CD4-positive, alpha-beta memory T cell (primary cell): Measurements from ENCODE around the gene SLF2. TPM values are rescaled to one million over a fixed set of nuclear protein-coding genes. Genes with fewer than 3 reads are reported as not detected.

Source experiments
- CTCF ChIA-PET: fragments of 350-600 bp; sonication (Branson Sonifier 250); formaldehyde crosslinking; loops from one replicate; lab custom pipeline; 2021; ENCODE audit warnings: inconsistent platforms; ENCODE audit not compliant: partially characterized antibody; lab: Charles Lee
- POLR2A ChIA-PET: fragments of 350-600 bp; sonication (Branson Sonifier 250); formaldehyde crosslinking; loops from one replicate; lab custom pipeline; 2021; ENCODE audit not compliant: partially characterized antibody; lab: Charles Lee
- DNase-seq, 5 donors: peaks; one replicate each; pipeline versions ENCODE4 v3.0.0 to v3.0.0-alpha.2; 2020 to 2022; ENCODE audit warnings: mixed read lengths in 1 of 5
- H3K27ac ChIP-seq: one replicate; pipeline ENCODE4 v1.7.0; 2013; ENCODE audit warnings: low read depth, low read length
- H3K27me3 ChIP-seq: 2 replicates; pipeline ENCODE4 v1.7.0; 2013; ENCODE audit warnings: mild to moderate bottlenecking, low read length, moderate library complexity; ENCODE audit not compliant: insufficient read depth
- H3K36me3 ChIP-seq: 2 replicates; pipeline ENCODE4 v1.7.0; 2013; ENCODE audit warnings: mild to moderate bottlenecking, low read length, moderate library complexity; ENCODE audit not compliant: insufficient read depth
- H3K4me1 ChIP-seq: 2 replicates; pipeline ENCODE4 v1.7.0; 2013; ENCODE audit warnings: mild to moderate bottlenecking, low read length, moderate library complexity; ENCODE audit not compliant: insufficient read depth
- H3K4me3 ChIP-seq, 2 donors: one replicate each; pipeline ENCODE4 v1.7.0; 2013; ENCODE audit warnings: low read length in 2 of 2, mild to moderate bottlenecking in 1 of 2
- H3K9me3 ChIP-seq, 2 donors: one replicate each; pipeline ENCODE4 v1.7.0; 2013; ENCODE audit warnings: low read length in 2 of 2, control low read depth in 1 of 2; ENCODE audit not compliant: control insufficient read depth in 1 of 2
- H3K27ac Mint-ChIP-seq, 7 donors: one replicate each; pipeline ENCODE4 v1.8.0; 2020 to 2021; ENCODE audit warnings: mixed read lengths in 7 of 7, mild to moderate bottlenecking in 6 of 7, inconsistent platforms in 3 of 7, moderate library complexity in 3 of 7
- H3K27me3 Mint-ChIP-seq, 2 donors: one replicate each; pipeline ENCODE4 v1.8.0; 2020 to 2021; ENCODE audit warnings: mixed read lengths in 2 of 2
- H3K36me3 Mint-ChIP-seq, 2 donors: one replicate each; pipeline ENCODE4 v1.8.0; 2020 to 2021; ENCODE audit warnings: mixed read lengths in 2 of 2, inconsistent platforms in 1 of 2, mild to moderate bottlenecking in 1 of 2
- H3K4me1 Mint-ChIP-seq, 4 donors: one replicate each; pipeline ENCODE4 v1.8.0; 2020 to 2021; ENCODE audit warnings: mixed read lengths in 4 of 4, mild to moderate bottlenecking in 1 of 4
- H3K4me3 Mint-ChIP-seq, 8 donors: one replicate each; pipeline ENCODE4 v1.8.0; 2020 to 2021; ENCODE audit warnings: mixed read lengths in 8 of 8, mild to moderate bottlenecking in 7 of 8, moderate library complexity in 6 of 8, inconsistent platforms in 3 of 8
- H3K9me3 Mint-ChIP-seq, 8 donors: one replicate each; pipeline ENCODE4 v1.8.0; 2020 to 2021; ENCODE audit warnings: mixed read lengths in 8 of 8, mild to moderate bottlenecking in 5 of 8, inconsistent platforms in 3 of 8, moderate library complexity in 1 of 8
- intact Hi-C: fragments of 100-400 bp; cut with micrococcal nuclease; formaldehyde crosslinking; loops from one replicate; pipeline ENCODE4 v1.15.1; 2023
- polyA plus RNA-seq, 2 donors: library from polyadenylated mRNA; unstranded; fragments of 300-500 nt; fragmentation: Illumina TruSeq; gene quantifications; one replicate each; pipeline ENCODE4 v1.2.3, GENCODE V29; 2021
- total RNA-seq, 2 experiments: library from RNA; stranded (reverse); gene quantifications; one replicate each; pipeline ENCODE4 v1.2.3, GENCODE V29; 2021

Gene SLF2
- total and polyA plus RNA-seq, 4 experiments from 2014 or later: 5.9 to 49.3 (median 32.3) TPM

GRCh38 chr10:100886521-100886920, 26.2 kb upstream of the SLF2 start:
- Histone ChIP-seq H3K4me3 (no peak overlapping the region), H3K9me3 (no peaks in the 10 kb centered on the region), H3K4me1 (no peaks in the 10 kb centered on the region), H3K36me3 (no peaks in the 10 kb centered on the region), H3K27me3 (no peaks in the 10 kb centered on the region), H3K27ac (no peak overlapping the region)
- Mint-ChIP-seq H3K4me1 (no peaks in the 10 kb centered on the region), H3K4me3 (no peak overlapping the region), H3K27me3 (peaks cover 8 to 24% of the 10 kb centered on the region in 2 donors), H3K9me3 (no peaks in the 10 kb centered on the region), H3K36me3 (no peaks in the 10 kb centered on the region), H3K27ac (no peak overlapping the region)
- DNase-seq: no peak
- CTCF ChIA-PET: no interaction called here
- intact Hi-C loops: no loop called here
- POLR2A ChIA-PET: no interaction called here

DNA sequence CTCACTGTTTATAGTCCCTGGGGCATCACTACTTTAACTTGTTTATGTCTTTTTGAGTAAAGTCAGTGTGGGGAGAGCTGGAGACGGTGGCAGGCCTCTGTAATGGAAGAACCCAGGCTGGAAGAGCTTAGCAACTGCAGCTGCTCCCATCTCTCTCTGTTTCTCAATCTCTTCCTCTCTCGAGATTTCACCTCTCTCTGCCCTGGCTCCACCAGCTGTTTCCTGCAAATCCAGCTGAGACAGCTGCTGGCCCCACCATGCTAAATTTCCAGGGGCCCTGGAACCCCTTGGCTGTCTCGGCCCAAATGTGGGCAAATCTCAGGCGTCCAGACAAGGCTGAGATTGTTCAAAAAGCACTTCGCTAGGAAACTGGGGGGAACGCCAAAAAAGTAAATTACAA, 25.8 kb upstream of the SLF2 start:
- H3K27ac Mint-ChIP-seq: no peak overlapping the region
- Histone ChIP-seq H3K4me1 (no peaks in the 10 kb centered on the region), H3K36me3 (no peaks in the 10 kb centered on the region), H3K27me3 (no peaks in the 10 kb centered on the region), H3K9me3 (no peaks in the 10 kb centered on the region), H3K27ac (no peak overlapping the region), H3K4me3 (no peak overlapping the region)
- H3K27me3 Mint-ChIP-seq: peaks cover 8 to 23% of the 10 kb centered on the region in 2 donors
- DNase-seq: no peak
- no peaks in the 10 kb centered on the region for H3K4me1 Mint-ChIP-seq
- intact Hi-C loops: no loop called here
- H3K4me3 Mint-ChIP-seq: no peak overlapping the region
- CTCF ChIA-PET: no interaction called here
- H3K36me3 Mint-ChIP-seq: no peaks in the 10 kb centered on the region
- POLR2A ChIA-PET: no interaction called here
- H3K9me3 Mint-ChIP-seq: no peaks in the 10 kb centered on the region

DNA sequence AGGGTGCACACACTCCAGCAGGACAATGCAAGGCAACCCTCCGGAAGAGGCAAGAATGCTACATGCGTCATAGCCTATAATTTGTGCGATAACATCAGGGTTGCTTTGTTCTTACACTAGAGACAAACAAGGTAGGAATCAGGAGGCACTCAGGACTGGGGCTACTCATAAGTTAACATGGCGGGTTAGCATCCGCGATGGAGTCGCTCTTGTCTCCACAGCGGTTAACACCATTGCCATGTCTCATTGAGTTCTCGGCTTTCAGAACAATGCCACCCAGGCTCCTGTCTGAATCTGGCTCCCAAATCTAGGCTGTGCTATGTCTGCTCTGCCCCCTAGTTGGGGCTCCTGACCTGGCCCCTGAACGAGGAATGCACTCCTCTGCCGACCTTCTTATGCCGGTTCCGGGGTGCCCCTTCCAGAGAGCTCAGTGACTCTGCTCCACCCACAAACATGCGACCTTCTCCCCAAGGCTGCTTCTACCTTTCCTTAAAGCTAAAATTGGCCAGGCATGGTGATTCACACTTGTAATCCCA, 24.9 kb upstream of the SLF2 start:
- Mint-ChIP-seq H3K36me3 (no peaks in the 10 kb centered on the region), H3K27me3 (peaks cover 14 to 25% of the 10 kb centered on the region in 2 donors), H3K4me1 (no peaks in the 10 kb centered on the region), H3K9me3 (no peaks in the 10 kb centered on the region), H3K4me3 (no peak overlapping the region), H3K27ac (no peak overlapping the region)
- DNase-seq: no peak
- H3K27ac ChIP-seq: no peak overlapping the region
- intact Hi-C loops: no loop called here
- no peaks in the 10 kb centered on the region for H3K36me3 ChIP-seq
- POLR2A ChIA-PET: interaction anchor here (0.8 kb wide), 1 partner anchor 25 kb away, joined by 3 read pairs; the partner anchor contains the start of gene SLF2
- H3K4me1 ChIP-seq: no peaks in the 10 kb centered on the region
- no peaks in the 10 kb centered on the region for H3K9me3 ChIP-seq
- H3K4me3 ChIP-seq: no peak overlapping the region
- H3K27me3 ChIP-seq: no peaks in the 10 kb centered on the region
- CTCF ChIA-PET: interaction anchor here (0.8 kb wide), 1 partner anchor 14 kb away, joined by 3 read pairs; no protein-coding TSS in a partner anchor

- no peaks in the 10 kb centered on the region for H3K36me3 Mint-ChIP-seq
- Histone ChIP-seq H3K9me3 (no peaks in the 10 kb centered on the region), H3K27ac (no peak overlapping the region), H3K4me1 (no peaks in the 10 kb centered on the region), H3K27me3 (no peaks in the 10 kb centered on the region), H3K4me3 (no peak overlapping the region), H3K36me3 (no peaks in the 10 kb centered on the region)
- H3K27ac Mint-ChIP-seq: no peak overlapping the region
- CTCF ChIA-PET: interaction anchor here (0.7 to 1.0 kb wide), 3 partner anchors 10 to 328 kb away, joined by 3 to 4 read pairs (median 4); no protein-coding TSS in a partner anchor
- no peak overlapping the region for H3K4me3 Mint-ChIP-seq
- peaks cover 16 to 25% of the 10 kb centered on the region in 2 donors for H3K27me3 Mint-ChIP-seq
- no peak for DNase-seq
- intact Hi-C loops: no loop called here
- POLR2A ChIA-PET: no interaction called here
- no peaks in the 10 kb centered on the region for H3K4me1 Mint-ChIP-seq
- H3K9me3 Mint-ChIP-seq: no peaks in the 10 kb centered on the region
Observed at GRCh38 chr10:100888957-100889356, 23.8 kb upstream of the SLF2 start.

DNA sequence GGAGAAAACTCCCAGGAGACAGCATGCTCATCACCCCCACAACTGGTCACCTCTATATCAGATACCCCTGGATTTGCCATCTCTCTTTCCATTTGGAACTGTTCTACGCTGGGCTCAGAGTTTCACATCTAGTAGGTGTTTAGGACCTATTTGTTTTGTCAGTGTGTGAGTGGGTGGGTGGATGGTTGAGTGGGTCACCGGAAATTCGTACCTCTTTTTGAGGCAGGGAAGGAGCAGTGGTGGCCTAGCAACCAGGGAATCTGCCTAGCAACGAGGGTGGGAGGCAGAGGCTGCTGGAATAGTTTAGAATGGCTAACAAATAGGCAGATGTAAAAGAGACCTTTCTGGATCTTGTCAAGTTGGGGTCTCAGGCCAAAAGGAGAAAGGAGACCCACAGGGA, 23.2 kb upstream of the SLF2 start:
- Histone ChIP-seq H3K4me3 (no peak overlapping the region), H3K27ac (no peak overlapping the region), H3K27me3 (no peaks in the 10 kb centered on the region), H3K4me1 (no peaks in the 10 kb centered on the region), H3K36me3 (no peaks in the 10 kb centered on the region), H3K9me3 (no peaks in the 10 kb centered on the region)
- ChIA-PET POLR2A (no interaction called here), CTCF (no interaction called here)
- intact Hi-C loops: no loop called here
- H3K9me3 Mint-ChIP-seq: no peaks in the 10 kb centered on the region
- no peak overlapping the region for H3K27ac Mint-ChIP-seq
- no peaks in the 10 kb centered on the region for H3K4me1 Mint-ChIP-seq
- H3K27me3 Mint-ChIP-seq: peaks cover 19 to 25% of the 10 kb centered on the region in 2 donors
- no peaks in the 10 kb centered on the region for H3K36me3 Mint-ChIP-seq
- no peak overlapping the region for H3K4me3 Mint-ChIP-seq
- no peak for DNase-seq

DNA sequence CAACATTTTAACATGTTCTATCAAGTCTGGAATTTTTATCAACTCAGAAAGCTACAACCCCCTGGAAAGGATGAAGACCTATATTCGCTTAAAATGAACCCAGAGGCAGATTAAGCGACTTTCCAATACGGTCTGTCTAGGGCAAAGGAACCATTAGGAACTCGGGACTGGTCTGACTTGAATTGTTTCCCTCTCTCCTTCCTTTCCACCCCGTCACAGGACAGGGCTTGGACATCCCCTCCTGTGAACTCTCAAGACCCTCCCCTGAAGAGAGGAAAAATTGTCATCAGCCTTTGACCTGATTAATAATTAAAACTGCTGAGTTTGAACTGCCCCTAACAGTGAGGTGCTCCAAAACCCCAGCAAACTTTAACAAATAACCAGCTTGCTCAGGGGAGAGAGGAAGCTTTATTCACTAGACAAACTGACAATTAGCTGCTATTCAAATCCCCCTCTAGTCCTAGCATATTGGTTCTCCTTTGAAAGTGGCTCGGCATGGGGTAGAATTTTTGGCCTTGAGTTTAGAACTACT, 22.6 kb upstream of the SLF2 start:
- ChIA-PET CTCF (no interaction called here), POLR2A (no interaction called here)
- Histone ChIP-seq H3K4me3 (no peak overlapping the region), H3K4me1 (no peaks in the 10 kb centered on the region), H3K36me3 (no peaks in the 10 kb centered on the region), H3K9me3 (no peaks in the 10 kb centered on the region), H3K27ac (no peak overlapping the region), H3K27me3 (no peaks in the 10 kb centered on the region)
- H3K9me3 Mint-ChIP-seq: no peaks in the 10 kb centered on the region
- peaks cover 19 to 25% of the 10 kb centered on the region in 2 donors for H3K27me3 Mint-ChIP-seq
- H3K36me3 Mint-ChIP-seq: no peaks in the 10 kb centered on the region
- no peak overlapping the region for H3K4me3 Mint-ChIP-seq
- H3K27ac Mint-ChIP-seq: no peak overlapping the region
- peaks cover 0 to 1% (median under 1%) of the 10 kb centered on the region in 4 donors for H3K4me1 Mint-ChIP-seq
- intact Hi-C loops: no loop called here
- no peak for DNase-seq

DNA sequence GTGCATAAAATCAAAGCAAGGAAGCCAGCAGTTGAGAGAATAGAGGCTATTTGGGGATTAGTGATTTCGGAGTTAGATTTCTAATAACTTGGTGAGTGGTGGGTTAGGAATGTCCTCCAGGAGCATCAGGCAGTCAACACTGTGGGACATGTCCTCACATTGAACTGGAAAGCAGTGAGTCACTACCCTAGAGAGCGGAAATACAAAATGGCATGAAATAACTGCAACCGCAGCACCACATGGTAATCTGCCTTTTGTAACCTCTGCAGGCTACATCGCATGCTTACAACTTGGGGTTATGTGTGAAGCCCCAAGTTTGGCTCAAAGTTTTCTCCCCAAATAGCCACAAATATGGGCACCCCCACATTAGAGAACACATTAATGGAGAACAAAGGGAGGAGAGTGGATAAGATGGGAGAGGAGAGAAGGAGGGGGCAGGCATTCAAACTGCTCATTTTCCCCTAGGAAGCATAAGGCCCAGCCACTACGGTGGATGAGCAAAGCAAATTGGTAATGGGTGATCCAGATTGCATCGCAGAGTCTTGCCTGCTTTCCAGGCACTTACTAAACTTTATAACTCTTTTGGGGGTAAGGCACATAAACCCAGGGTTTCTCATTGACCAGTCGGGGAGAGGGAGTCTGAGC, 22.0 kb upstream of the SLF2 start:
- POLR2A ChIA-PET: no interaction called here
- no peak for DNase-seq
- CTCF ChIA-PET: no interaction called here
- Histone ChIP-seq H3K4me1 (no peaks in the 10 kb centered on the region), H3K27ac (no peak overlapping the region), H3K27me3 (no peaks in the 10 kb centered on the region), H3K36me3 (no peaks in the 10 kb centered on the region), H3K9me3 (no peaks in the 10 kb centered on the region), H3K4me3 (no peak overlapping the region)
- peaks cover 4 to 7% (median 6%) of the 10 kb centered on the region in 4 donors for H3K4me1 Mint-ChIP-seq
- no peaks in the 10 kb centered on the region for H3K9me3 Mint-ChIP-seq
- H3K27me3 Mint-ChIP-seq: peaks cover 19 to 25% of the 10 kb centered on the region in 2 donors
- H3K27ac Mint-ChIP-seq: no peak overlapping the region
- H3K4me3 Mint-ChIP-seq: peak overlapping the region in 1 of 8 donors; percentile 27
- intact Hi-C loops: no loop called here
- no peaks in the 10 kb centered on the region for H3K36me3 Mint-ChIP-seq
